GM12874 (cell line): ENCODE results near the gene NCKAP5.

Source experiments
- CTCF ChIP-seq: IDR thresholded peaks from 2 replicates; pipeline ENCODE4 v1.5.1; 2011; ENCODE audit warnings: low read depth, mild to moderate bottlenecking, control low read depth, low read length, moderate library complexity; ENCODE audit not compliant: insufficient read depth

The NCKAP5 gene

GRCh38 chr2:133562558-133562957, 5.7 kb downstream of the NCKAP5 start:
- TF ChIP-seq CTCF, result no peak

- TF ChIP-seq CTCF, result peak; percentile 50; the same call in 1 of the 2 replicates
Measured at GRCh38 chr2:133561045-133561852, 7.0 kb downstream of the NCKAP5 start.

- TF ChIP-seq CTCF, result no peak
Measured at GRCh38 chr2:133557614-133558013, 10.6 kb downstream of the NCKAP5 start.

DNA sequence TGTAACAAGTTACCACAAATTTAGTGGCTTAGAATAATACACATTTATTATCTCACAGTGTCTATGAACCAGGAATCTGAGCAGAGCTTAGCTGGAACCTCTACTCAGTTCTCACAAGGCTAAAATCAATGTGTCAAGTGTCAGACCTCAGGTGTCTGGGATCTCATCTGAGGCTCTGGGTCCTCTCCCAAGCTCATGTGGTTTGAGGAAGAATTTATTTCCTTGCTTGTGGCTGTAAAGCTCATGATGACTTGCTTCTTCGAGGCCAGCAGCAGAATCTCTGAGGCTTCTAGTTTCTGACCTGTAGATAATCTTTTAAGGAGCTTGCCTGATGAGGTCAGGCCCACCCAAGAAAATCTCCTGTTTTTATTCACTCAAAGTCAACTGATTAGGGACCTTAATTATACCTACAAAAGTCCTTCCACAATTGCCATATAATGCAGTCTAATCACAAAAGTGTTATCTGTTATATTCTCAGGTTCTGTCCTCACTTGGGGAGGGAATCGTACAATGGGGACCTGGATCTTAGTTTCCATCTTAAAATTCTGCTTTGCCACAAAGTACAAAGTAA, 14.3 kb downstream of the NCKAP5 start:
- no peak for TF ChIP-seq CTCF

DNA sequence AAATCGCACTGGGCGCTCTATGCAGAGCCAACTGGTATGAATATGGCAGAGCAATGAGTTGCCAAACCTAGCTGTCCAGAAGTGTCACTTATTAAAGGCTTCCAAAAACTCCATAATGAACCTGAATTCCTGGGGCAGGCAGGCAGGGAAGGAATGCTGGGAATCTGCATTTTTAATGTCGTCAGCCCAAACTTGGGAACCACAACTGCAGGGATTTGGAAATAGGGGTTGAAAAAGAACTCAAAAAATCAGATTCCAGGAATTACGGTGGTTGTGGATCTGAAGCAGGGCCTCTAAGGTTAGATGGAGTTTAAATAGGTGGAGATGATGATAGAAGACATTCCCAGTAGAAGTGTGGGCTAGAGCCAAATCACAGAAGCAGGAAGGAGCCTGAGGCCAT, 15.0 kb downstream of the NCKAP5 start:
- TF ChIP-seq CTCF, result no peak

DNA sequence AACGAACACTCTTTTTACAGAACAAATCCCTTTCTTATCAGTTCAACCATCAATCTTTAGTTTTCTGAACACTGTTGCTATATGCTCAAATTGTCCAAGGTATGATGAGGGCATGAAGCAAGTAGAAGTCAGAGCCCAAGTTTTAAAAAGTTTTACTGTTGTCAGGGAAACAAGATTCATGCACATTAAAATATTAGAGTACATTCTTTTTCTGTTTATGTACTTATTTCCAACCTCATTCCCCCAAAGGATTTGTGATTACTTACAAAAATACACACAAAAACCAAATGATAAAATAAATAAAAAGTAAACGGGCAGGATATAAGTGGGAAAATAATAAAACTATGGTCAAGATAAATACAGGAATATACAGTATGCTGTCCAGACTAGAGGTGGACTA, 15.4 kb downstream of the NCKAP5 start:
- no peak for TF ChIP-seq CTCF

GRCh38 chr2:133541797-133542196, 26.5 kb downstream of the NCKAP5 start:
- no peak for TF ChIP-seq CTCF
